ENCODE data around the gene SERINC2. TPM values are rescaled to one million over a fixed set of nuclear protein-coding genes. Genes with fewer than 3 reads are reported as not detected.
"Not testable (repeated sequence)": the region's sequence is repeated elsewhere in the genome, so short reads cannot be mapped to it uniquely, and the experiment has no call there.

Gene SERINC2
- total RNA-seq, 1 experiment from 2014 or later: 18.9 TPM

DNA sequence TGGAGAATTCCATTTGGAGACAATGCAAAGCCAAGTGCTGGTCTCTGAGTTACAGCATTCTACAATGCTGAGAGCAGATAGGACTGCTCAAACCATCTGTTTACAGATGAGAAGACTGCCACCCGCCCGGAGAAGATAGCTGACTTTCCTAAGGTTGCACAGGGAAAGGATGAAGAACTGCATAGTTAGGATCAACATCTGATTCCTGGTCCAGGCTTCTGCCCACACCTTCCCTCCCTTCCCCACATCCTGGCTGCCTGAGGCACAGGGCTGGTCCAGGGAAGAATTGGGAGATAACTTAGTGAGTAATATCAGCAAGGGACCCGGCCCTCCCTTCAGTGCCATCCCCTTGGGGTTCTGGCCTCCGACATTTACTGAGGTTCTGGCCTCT, 2.0 kb downstream of the SERINC2 start:
- no peak for DNase-seq (ENCODE audit: low spot score)

- no peak for DNase-seq (ENCODE audit: low spot score)
These were observed 2.6 kb downstream of the SERINC2 start for GRCh38 chr1:31415658-31416057.

DNA sequence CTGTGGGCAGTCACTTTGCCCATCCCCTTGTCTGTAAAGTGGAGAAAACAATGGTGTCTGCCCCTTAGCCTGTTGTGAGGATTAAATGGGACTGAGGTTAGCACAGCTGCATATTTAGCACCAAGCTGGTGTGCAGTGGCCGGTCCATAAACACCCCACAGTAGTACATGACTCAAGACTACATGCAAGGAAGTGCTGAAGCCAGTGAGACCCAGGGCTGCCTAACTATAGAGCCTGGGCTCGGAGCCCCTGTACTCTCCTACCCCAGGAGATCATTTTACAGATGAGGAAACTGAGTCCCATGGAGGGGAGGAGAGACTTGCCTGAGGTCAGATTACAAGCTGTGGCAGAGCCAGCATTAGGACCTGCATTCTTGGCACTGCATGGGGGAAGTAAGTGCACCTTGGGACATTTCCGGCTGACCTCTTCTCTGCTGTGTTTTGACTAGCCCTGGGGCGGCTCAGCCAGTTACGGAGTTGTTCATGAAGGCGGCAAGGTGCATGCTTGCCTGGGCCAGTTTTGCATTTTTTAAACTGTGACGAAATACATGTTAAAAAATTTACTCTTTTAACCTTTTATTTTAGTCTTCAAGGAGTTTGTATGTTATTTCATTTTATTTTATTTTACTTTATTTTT, 3.2 kb downstream of the SERINC2 start:
- DNase-seq (ENCODE audit: low spot score): no peak

DNA sequence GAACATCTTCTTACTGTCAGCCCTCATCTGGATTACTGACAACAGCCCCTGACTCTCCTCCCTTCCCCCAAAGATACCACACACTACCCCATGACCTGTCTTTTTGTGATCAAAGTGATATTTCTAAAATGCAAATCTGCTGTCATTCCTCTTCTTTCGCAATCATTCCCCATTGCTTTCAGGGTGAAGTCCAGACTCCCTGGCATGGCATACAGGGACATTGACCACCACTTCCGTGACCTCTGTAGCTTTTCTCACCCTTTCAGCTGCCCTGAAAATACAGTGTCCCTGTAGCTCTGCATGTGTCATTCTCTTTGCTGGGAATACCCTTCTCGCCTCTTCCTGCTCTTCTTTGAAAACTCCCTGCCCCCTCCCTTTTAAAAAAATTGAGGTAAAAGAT, 4.1 kb downstream of the SERINC2 start:
- DNase-seq (ENCODE audit: low spot score): no peak

- no peak for DNase-seq (ENCODE audit: low spot score)
These were observed 5.8 kb downstream of the SERINC2 start for GRCh38 chr1:31418626-31419323.

GRCh38 chr1:31420716-31421115, 7.7 kb downstream of the SERINC2 start:
- no peak for DNase-seq (ENCODE audit: low spot score)

GRCh38 chr1:31421371-31422040, 8.5 kb downstream of the SERINC2 start:
- DNase-seq (ENCODE audit: low spot score): peak; percentile 13

DNA sequence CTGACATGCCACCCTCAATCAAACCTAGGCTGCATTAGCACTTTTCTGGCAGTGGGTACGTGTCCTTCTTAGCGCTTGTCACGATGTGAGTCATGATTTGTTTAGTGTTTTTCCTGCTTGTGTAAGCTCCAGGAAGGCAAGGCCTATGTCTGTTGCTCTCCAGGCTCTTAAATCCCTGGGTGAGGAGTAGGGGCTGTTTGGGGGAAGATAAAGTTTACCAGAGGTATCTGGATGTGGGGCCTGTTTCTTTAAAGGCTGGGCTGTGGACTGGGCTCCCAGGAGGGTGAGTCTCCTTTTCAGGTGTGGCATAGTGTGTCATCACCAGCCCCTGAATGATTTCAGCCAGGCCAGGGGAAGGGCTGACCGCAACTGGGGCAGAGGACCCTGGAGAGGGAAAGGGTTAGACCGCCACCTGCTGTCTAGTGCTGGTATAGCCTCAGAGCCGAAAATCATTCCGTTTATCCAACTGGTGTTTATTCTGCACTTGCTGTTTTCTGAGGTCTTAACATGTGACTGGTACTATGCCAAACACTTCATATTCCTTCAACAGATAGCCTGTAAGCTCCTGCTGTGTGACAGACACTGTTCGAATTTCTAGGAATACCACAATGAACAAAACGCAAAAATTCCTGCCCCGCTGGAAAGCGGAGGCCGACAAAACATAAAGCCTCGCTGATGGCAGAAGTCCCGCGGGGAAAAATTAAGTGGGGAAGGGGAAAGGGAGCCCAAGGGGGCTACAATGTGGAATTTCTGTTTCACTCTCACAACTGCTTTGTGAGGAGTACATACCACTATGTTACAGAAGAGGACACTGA, 9.7 kb downstream of the SERINC2 start:
- peak; percentile 76 for DNase-seq (ENCODE audit: low spot score)

DNA sequence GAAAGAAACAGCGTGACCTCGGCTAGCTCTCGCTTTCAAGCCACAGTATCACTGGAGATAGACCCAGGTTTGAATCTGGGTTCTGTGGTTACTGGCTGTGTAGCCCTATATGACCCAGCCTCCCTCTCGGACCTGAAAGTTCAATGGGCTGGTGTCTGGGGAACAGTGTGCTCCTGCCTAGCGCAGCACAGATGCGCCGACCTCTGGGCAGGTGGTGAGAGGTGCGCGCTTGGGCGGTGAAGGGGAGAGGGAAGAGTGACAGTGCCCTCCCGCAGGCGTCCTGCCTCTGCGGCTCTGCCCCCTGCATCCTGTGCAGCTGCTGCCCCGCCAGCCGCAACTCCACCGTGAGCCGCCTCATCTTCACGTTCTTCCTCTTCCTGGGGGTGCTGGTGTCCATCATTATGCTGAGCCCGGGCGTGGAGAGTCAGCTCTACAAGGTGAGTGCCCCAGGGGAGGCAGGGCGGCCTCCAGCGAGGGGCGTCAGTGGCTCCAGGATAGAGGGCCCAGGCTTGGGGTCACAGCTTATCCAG, 10.5 kb downstream of the SERINC2 start:
- no peak for DNase-seq (ENCODE audit: low spot score)

GRCh38 chr1:31424568-31424967, 11.6 kb downstream of the SERINC2 start:
- no peak for DNase-seq (ENCODE audit: low spot score)

DNA sequence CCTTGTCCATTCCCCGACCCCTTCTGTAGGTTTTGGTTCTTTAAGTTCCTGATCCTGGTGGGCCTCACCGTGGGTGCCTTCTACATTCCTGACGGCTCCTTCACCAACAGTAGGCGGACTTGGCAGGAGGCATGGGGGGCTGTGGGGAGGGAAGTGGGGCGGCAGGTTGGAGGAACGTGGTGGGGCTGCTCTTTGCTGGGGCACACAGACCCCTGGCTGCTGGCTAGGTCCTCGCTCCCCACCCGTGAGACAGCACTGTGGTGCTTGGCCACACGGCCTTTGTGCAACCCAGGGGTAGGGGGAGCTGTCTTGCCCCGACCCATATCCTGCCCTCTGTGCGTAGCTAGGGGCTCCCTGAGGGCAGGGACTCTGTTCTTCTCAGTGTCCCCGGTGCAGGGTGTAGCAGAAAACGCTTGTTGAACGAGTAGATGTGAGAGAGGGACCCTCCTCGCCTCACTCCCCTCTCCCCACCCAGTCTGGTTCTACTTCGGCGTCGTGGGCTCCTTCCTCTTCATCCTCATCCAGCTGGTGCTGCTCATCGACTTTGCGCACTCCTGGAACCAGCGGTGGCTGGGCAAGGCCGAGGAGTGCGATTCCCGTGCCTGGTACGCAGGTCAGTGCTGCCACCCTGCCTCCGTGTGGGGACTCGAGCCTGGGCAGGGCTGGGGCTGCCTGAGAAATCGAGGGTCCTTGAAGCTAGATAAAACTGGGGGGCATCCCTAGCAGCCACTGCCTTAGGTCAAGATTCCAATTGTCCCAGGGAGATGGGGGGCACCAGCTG, 12.5 kb downstream of the SERINC2 start:
- DNase-seq (ENCODE audit: low spot score): no peak

GRCh38 chr1:31426249-31426922, 13.4 kb downstream of the SERINC2 start:
- no peak for DNase-seq (ENCODE audit: low spot score)

- DNase-seq (ENCODE audit: low spot score): no peak
These were observed 14.3 kb downstream of the SERINC2 start for GRCh38 chr1:31427322-31427721.

DNA sequence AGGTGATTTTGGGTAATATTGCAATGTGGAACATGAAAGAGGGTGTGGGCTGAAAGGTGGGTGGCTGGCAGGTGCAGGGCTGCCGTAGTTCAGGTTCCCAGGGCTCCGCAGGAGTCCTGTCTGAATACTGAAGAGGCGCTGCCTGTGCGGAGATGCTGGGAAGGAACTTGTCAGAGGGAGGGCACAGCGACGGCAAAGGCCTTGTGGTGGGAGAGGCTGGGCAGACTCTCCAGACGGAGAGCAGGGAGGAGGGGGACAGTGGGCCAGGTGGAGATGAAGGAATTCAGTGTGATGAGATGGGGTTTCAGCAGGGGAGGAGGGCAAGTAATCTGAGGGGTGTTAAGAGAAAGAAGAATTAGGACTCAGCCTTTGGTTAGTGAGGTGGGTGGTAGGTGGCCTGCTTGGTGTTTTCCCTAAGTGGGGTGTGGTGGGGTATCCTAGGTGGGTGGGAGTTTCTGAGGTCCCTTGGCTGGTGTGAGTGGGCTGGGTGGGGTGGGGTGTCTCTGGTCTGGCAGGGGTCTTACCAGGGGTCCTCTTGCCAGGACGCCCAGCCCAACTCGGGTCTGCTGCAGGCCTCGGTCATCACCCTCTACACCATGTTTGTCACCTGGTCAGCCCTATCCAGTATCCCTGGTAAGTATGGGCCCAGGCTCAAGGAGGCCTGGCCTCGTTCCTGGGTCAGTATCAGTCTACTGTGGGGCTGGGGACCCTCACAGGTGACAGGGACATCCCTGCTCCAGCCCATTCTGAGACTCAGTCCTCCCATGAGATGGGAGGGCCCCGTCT, 15.6 kb downstream of the SERINC2 start:
- no peak for DNase-seq (ENCODE audit: low spot score)

- DNase-seq (ENCODE audit: low spot score): no peak
These were observed 16.6 kb downstream of the SERINC2 start for GRCh38 chr1:31429583-31429982.

- not testable (repeated sequence) for DNase-seq (ENCODE audit: low spot score)
These were observed 18.6 kb downstream of the SERINC2 start for GRCh38 chr1:31431351-31432257.

- no peak for DNase-seq (ENCODE audit: low spot score)
These were observed 19.8 kb downstream of the SERINC2 start for GRCh38 chr1:31432592-31433395.

- DNase-seq (ENCODE audit: low spot score): no peak
These were observed 20.4 kb downstream of the SERINC2 start for GRCh38 chr1:31433396-31433930.
